IMR-90 (cell line): ENCODE results near the gene MYCBP2. TPM values are rescaled to one million over a fixed set of nuclear protein-coding genes. Genes with fewer than 3 reads are reported as not detected.

Experiments
- ATAC-seq: fragments of 200-7000 bp; cut with Tn5 transposase; 2 replicates; pipeline ENCODE4 v1.9.1; 2020; ENCODE audit warnings: low read depth, mild to moderate bottlenecking, moderate library complexity
- BruUV-seq: library from RNA; stranded (reverse); fragments of 400-500 nt; replicated peaks from 2 replicates; lab custom pipeline; 2021; lab: Mats Ljungman, UMichigan
- CTCF ChIA-PET: fragments of 300-600 bp; formaldehyde crosslinking; extraction: SDS; loops from one replicate; lab custom pipeline; 2021; ENCODE audit warnings: antibody characterized with exemption; lab: Yijun Ruan, JAX
- POLR2A ChIA-PET: fragments of 300-600 bp; sonication (Branson Sonifier 250); formaldehyde crosslinking; loops from one replicate; lab custom pipeline; 2022; ENCODE audit warnings: antibody characterized with exemption; ENCODE audit not compliant: unreplicated experiment; lab: Charles Lee
- DNase-seq: peaks from one replicate; pipeline ENCODE4 v3.0.0; 2013
- H2AFZ ChIP-seq: replicated peaks from 2 replicates; pipeline ENCODE3; 2013; ENCODE audit warnings: low read length, mild to moderate bottlenecking; ENCODE audit not compliant: poor library complexity
- H2AK5ac ChIP-seq: 2 replicates; pipeline ENCODE4 v1.6.1; 2013; ENCODE audit warnings: low read depth, low read length, inconsistent platforms
- H2AK9ac ChIP-seq: replicated peaks from 2 replicates; pipeline ENCODE3; 2013; ENCODE audit warnings: mild to moderate bottlenecking, low read depth, low read length, moderate library complexity; ENCODE audit not compliant: poor library complexity
- H2BK120ac ChIP-seq: 2 replicates; pipeline ENCODE4 v1.6.1; 2013; ENCODE audit warnings: low read depth, low read length, inconsistent platforms
- H2BK15ac ChIP-seq: 3 replicates; pipeline ENCODE4 v1.6.1; 2013; ENCODE audit warnings: low read depth, low read length, inconsistent platforms
- H2BK20ac ChIP-seq: 2 replicates; pipeline ENCODE4 v1.6.1; 2013; ENCODE audit warnings: low read depth, mild to moderate bottlenecking, inconsistent platforms, low read length, moderate library complexity
- H2BK5ac ChIP-seq: 2 replicates; pipeline ENCODE4 v1.6.1; 2013; ENCODE audit warnings: mild to moderate bottlenecking, low read depth, low read length, inconsistent platforms; ENCODE audit not compliant: poor library complexity, severe bottlenecking
- H3K14ac ChIP-seq: replicated peaks from 2 replicates; pipeline ENCODE4 v1.6.1; 2013; ENCODE audit warnings: low read depth, low read length, inconsistent platforms
- H3K18ac ChIP-seq: 2 replicates; pipeline ENCODE4 v1.6.1; 2013; ENCODE audit warnings: low read depth, low read length, control low read depth
- H3K23ac ChIP-seq: 2 replicates; pipeline ENCODE4 v1.6.1; 2013; ENCODE audit warnings: low read depth, low read length, inconsistent platforms
- H3K27ac ChIP-seq: 2 replicates; pipeline ENCODE4 v1.5.1; 2013; ENCODE audit warnings: mild to moderate bottlenecking, control low read depth, low read length; ENCODE audit not compliant: insufficient read depth
- H3K27me3 ChIP-seq: 2 replicates; pipeline ENCODE4 v1.6.1; 2013; ENCODE audit warnings: low read length; ENCODE audit not compliant: control insufficient read depth, insufficient read depth
- H3K36me3 ChIP-seq: 2 replicates; pipeline ENCODE4 v1.6.1; 2013; ENCODE audit warnings: low read length, mixed read lengths; ENCODE audit not compliant: control insufficient read depth, insufficient read depth
- H3K4ac ChIP-seq: 2 replicates; pipeline ENCODE4 v1.6.1; 2013; ENCODE audit warnings: low read depth, low read length, inconsistent platforms
- H3K4me1 ChIP-seq: 2 replicates; pipeline ENCODE4 v1.6.1; 2013; ENCODE audit warnings: low read length, mixed read lengths; ENCODE audit not compliant: control insufficient read depth, insufficient read depth
- H3K4me2 ChIP-seq: 2 replicates; pipeline ENCODE4 v1.6.1; 2013; ENCODE audit warnings: low read depth, mild to moderate bottlenecking, control low read depth, low read length, moderate library complexity
- H3K4me3 ChIP-seq: 2 replicates; pipeline ENCODE4 v1.5.1; 2013; ENCODE audit warnings: low read depth, mild to moderate bottlenecking, control low read depth, low read length, moderate library complexity; ENCODE audit not compliant: insufficient read depth
- H3K56ac ChIP-seq: 2 replicates; pipeline ENCODE4 v1.6.1; 2013; ENCODE audit warnings: low read length, inconsistent platforms; ENCODE audit not compliant: insufficient read depth; ENCODE audit errors: extremely low read depth
- H3K79me1 ChIP-seq, 2 experiments: 2 replicates each; pipeline ENCODE4 v1.6.1; 2013; ENCODE audit warnings: low read length in 2 of 2, inconsistent platforms in 1 of 2, low read depth in 1 of 2
- H3K9ac ChIP-seq: 2 replicates; pipeline ENCODE4 v1.6.1; 2013; ENCODE audit warnings: low read depth, low read length, control low read depth
- H3K9me1 ChIP-seq: 2 replicates; pipeline ENCODE4 v1.6.1; 2013; ENCODE audit warnings: low read length, inconsistent platforms; ENCODE audit not compliant: insufficient read depth
- H3K9me3 ChIP-seq: 2 replicates; pipeline ENCODE4 v1.6.1; 2013; ENCODE audit warnings: low read length; ENCODE audit not compliant: control insufficient read depth, insufficient read depth
- H4K20me1 ChIP-seq: 2 replicates; pipeline ENCODE4 v1.6.1; 2013; ENCODE audit warnings: low read length, inconsistent platforms; ENCODE audit not compliant: insufficient read depth
- H4K5ac ChIP-seq: 2 replicates; pipeline ENCODE4 v1.6.1; 2013; ENCODE audit warnings: mild to moderate bottlenecking, low read depth, low read length, control low read depth
- H4K8ac ChIP-seq, 2 experiments: 2 replicates each; pipeline ENCODE4 v1.6.1; 2013; ENCODE audit warnings: low read depth in 2 of 2, low read length in 2 of 2, control low read depth in 1 of 2, inconsistent platforms in 1 of 2
- H4K91ac ChIP-seq: 2 replicates; pipeline ENCODE4 v1.6.1; 2013; ENCODE audit warnings: low read depth, low read length, inconsistent platforms; ENCODE audit not compliant: insufficient read depth
- BHLHE40 ChIP-seq: fragments of 150-350 bp; IDR thresholded peaks from 2 replicates; pipeline ENCODE4 v1.6.1; 2016; ENCODE audit warnings: mild to moderate bottlenecking, low read depth, low read length
- MAZ ChIP-seq: IDR thresholded peaks from 2 replicates; pipeline ENCODE4 v1.6.1; 2012; ENCODE audit warnings: low read depth, mild to moderate bottlenecking, low read length, improper control_type of control experiment, moderate library complexity, borderline replicate concordance
- MXI1 ChIP-seq: IDR thresholded peaks from 2 replicates; pipeline ENCODE4 v1.6.1; 2012; ENCODE audit warnings: low read depth, mild to moderate bottlenecking, low read length, moderate library complexity, borderline replicate concordance
- NFE2L2 ChIP-seq: fragments of 150-350 bp; IDR thresholded peaks from 2 replicates; pipeline ENCODE4 v1.6.1; 2016; ENCODE audit warnings: low read depth, mild to moderate bottlenecking, low read length
- RCOR1 ChIP-seq: IDR thresholded peaks from 2 replicates; pipeline ENCODE4 v1.6.1; 2012; ENCODE audit warnings: mild to moderate bottlenecking, low read length, improper control_type of control experiment; ENCODE audit not compliant: insufficient replicate concordance
- RFX5 ChIP-seq: IDR thresholded peaks from 2 replicates; pipeline ENCODE4 v1.8.0; 2012; ENCODE audit warnings: low read depth, mild to moderate bottlenecking, low read length, moderate library complexity
- USF2 ChIP-seq: fragments of 150-350 bp; IDR thresholded peaks from 2 replicates; pipeline ENCODE4 v1.6.1; 2017; ENCODE audit warnings: mild to moderate bottlenecking, antibody characterized with exemption, low read length, low read depth
- WGBS, 2 experiments: methylation state at CpG; one replicate each; pipeline versions ENCODE4 v1.1.5 to v1.1.7; 2013; ENCODE audit warnings: missing lambda C conversion rate in 2 of 2; ENCODE audit not compliant: insufficient read length in 1 of 2; ENCODE audit errors: extremely low coverage in 2 of 2; 5-methylcytosine and 5-hydroxymethylcytosine counted together
- dilution Hi-C: fragments of 300-500 bp; cut with HindIII; formaldehyde crosslinking; loops from one replicate; pipeline ENCODE4 v1.14.3; 2018; ENCODE audit warnings: low sequenced_read_pairs; ENCODE audit not compliant: unreplicated experiment
- in situ Hi-C: fragments of 300-500 bp; cut with MboI; formaldehyde crosslinking; loops from 3 replicates; pipeline ENCODE4 v1.14.3; 2019; ENCODE audit warnings: low sequenced_read_pairs, inconsistent platforms, mixed read lengths
- intact Hi-C: fragments of 100-400 bp; cut with micrococcal nuclease; formaldehyde crosslinking; loops from 2 replicates; pipeline ENCODE4 v1.10.0; 2022
- polyA plus RNA-seq, 3 experiments: library from polyadenylated mRNA; depleted of rRNA; stranded (reverse); fragments of >200 nt; gene quantifications; 2 replicates each; pipeline ENCODE4 v1.2.3, GENCODE V29; 2012; ENCODE audit warnings: low replicate concordance in 1 of 3
- total RNA-seq: library from RNA; depleted of rRNA; stranded (reverse); fragments of >200 nt; gene quantifications from 2 replicates; pipeline ENCODE4 v1.2.3, GENCODE V29; 2012

The MYCBP2 gene
- total and polyA plus RNA-seq, 2 of the 4 experiments (the other 2 are of a cell fraction) = 20.1 to 43.2 TPM

GRCh38 chr13:77184455-77184854 lies 142.4 kb downstream of the MYCBP2 start:
- no peak overlapping the region; the same call in 1 of the 2 replicates for H3K14ac ChIP-seq
- no peak overlapping the region for H3K56ac ChIP-seq
- WGBS, 2 experiments = 80% methylated on average over 1 of the region's 2 CpGs; no CpG with 5 or more reads in 1 of the 2 experiments
- no peaks in the 10 kb centered on the region for H3K79me1 ChIP-seq
- dilution Hi-C loops = no loop called here
- H2BK15ac ChIP-seq = no peak overlapping the region
- no peak overlapping the region for H3K27ac ChIP-seq
- H2BK20ac ChIP-seq = no peak overlapping the region
- no peak overlapping the region for H2AK9ac ChIP-seq
- H3K27me3 ChIP-seq = no peaks in the 10 kb centered on the region
- H3K4me3 ChIP-seq = no peak overlapping the region
- in situ Hi-C loops = no loop called here
- H4K5ac ChIP-seq = no peak overlapping the region
- H3K36me3 ChIP-seq = peaks cover 18% of the 10 kb centered on the region
- BruUV-seq = no TSS peak
- no peaks in the 10 kb centered on the region for H4K20me1 ChIP-seq
- no peak for ATAC-seq
- no peaks in the 10 kb centered on the region for H3K4me1 ChIP-seq
- TF ChIP-seq NFE2L2 (no peak), MAZ (no peak), RFX5 (no peak), RCOR1 (no peak), MXI1 (no peak), BHLHE40 (no peak), USF2 (no peak)
- H2BK120ac ChIP-seq = no peak overlapping the region
- DNase-seq = no peak
- no peak overlapping the region for H4K91ac ChIP-seq
- H3K9ac ChIP-seq = no peak overlapping the region
- POLR2A ChIA-PET = no interaction called here
- H2BK5ac ChIP-seq = no peak overlapping the region
- H3K4ac ChIP-seq = no peak overlapping the region
- peaks cover 5% of the 10 kb centered on the region; the same call in 1 of the 2 replicates for H3K9me1 ChIP-seq
- 0 out of 2 replicates have a peak, but pooled peaks cover 2% of the 10 kb centered on the region for H3K9me3 ChIP-seq
- H3K4me2 ChIP-seq = no peak overlapping the region
- intact Hi-C loops = no loop called here
- CTCF ChIA-PET = no interaction called here
- H2AFZ ChIP-seq = no peak overlapping the region
- H3K18ac ChIP-seq = no peak overlapping the region
- H3K23ac ChIP-seq = no peak overlapping the region
- no peak overlapping the region for H4K8ac ChIP-seq
- no peak overlapping the region for H2AK5ac ChIP-seq
